AG04449 (cell line): ENCODE results near the gene TMEM270.

Source experiments
- CTCF ChIA-PET: fragments of 350-600 bp; formaldehyde crosslinking; extraction: SDS; loops from one replicate; lab custom pipeline; 2021; ENCODE audit warnings: antibody characterized with exemption; lab: Yijun Ruan, JAX
- POLR2A ChIA-PET: fragments of 400-600, 350-600 bp; formaldehyde crosslinking; extraction: SDS; loops from one replicate; lab custom pipeline; 2020; ENCODE audit warnings: antibody characterized with exemption, inconsistent platforms; lab: Yijun Ruan, JAX
- DNase-seq: peaks from one replicate; pipeline ENCODE4 v3.0.0-alpha.2; 2010; ENCODE audit warnings: low read depth, low spot score
- H3K4me3 ChIP-seq: 2 replicates; pipeline ENCODE4 v1.5.1; 2011; ENCODE audit warnings: low read depth, mild to moderate bottlenecking, control low read depth, low read length
- CTCF ChIP-seq: IDR thresholded peaks from one replicate; pipeline ENCODE4 v1.5.1; 2011; ENCODE audit warnings: mild to moderate bottlenecking, moderate library complexity, low read length, control low read depth, inconsistent platforms; ENCODE audit not compliant: insufficient read depth; ENCODE audit errors: missing control alignments

Gene TMEM270

GRCh38 chr7:73850781-73851207 is 10.2 kb upstream of the TMEM270 start:
- H3K4me3 ChIP-seq, result no peak overlapping the region
- ChIA-PET CTCF (interaction anchor here (0.6 to 1.9 kb wide), 9 partner anchors 23 to 265 kb away, joined by 3 to 11 read pairs (median 3); partner anchors contain the start of gene ABHD11), POLR2A (interaction anchor here (0.6 to 1.2 kb wide), 10 partner anchors 8 to 146 kb away, joined by 3 to 8 read pairs (median 5); partner anchors contain the start of gene METTL27)
- DNase-seq, result peak; percentile 98
- TF ChIP-seq CTCF, result no peak

GRCh38 chr7:73851410-73852338 is 9.3 kb upstream of the TMEM270 start:
- H3K4me3 ChIP-seq, result no peak overlapping the region
- peak; percentile 90 for DNase-seq
- TF ChIP-seq CTCF, result no peak
- POLR2A ChIA-PET, result interaction anchor here (0.6 to 1.2 kb wide), 9 partner anchors 9 to 147 kb away, joined by 3 to 8 read pairs (median 4); partner anchors contain the start of gene METTL27
- CTCF ChIA-PET, result interaction anchor here (0.6 to 7.3 kb wide), 8 partner anchors 24 to 266 kb away, joined by 3 to 114 read pairs (median 6); partner anchors contain the start of gene ABHD11

- TF ChIP-seq CTCF, result no peak
- DNase-seq, result no peak
- ChIA-PET POLR2A (no interaction called here), CTCF (interaction anchor here (1.1 to 7.3 kb wide), 3 partner anchors 12 to 40 kb away, joined by 3 to 114 read pairs (median 45); no protein-coding TSS in a partner anchor)
- H3K4me3 ChIP-seq, result no peak overlapping the region
Observed at GRCh38 chr7:73852500-73852899, 8.5 kb upstream of the TMEM270 start.

GRCh38 chr7:73856941-73857340 is 4.0 kb upstream of the TMEM270 start:
- no peak for TF ChIP-seq CTCF
- POLR2A ChIA-PET, result no interaction called here
- CTCF ChIA-PET, result interaction anchor here (0.7 to 7.3 kb wide), 18 partner anchors 10 to 541 kb away, joined by 3 to 114 read pairs (median 7); partner anchors contain the start of genes ABHD11 and ELN

GRCh38 chr7:73858807-73859206 is 2.2 kb upstream of the TMEM270 start:
- ChIA-PET POLR2A (no interaction called here), CTCF (interaction anchor here (0.7 to 7.3 kb wide), 3 partner anchors 46 to 542 kb away, joined by 3 to 114 read pairs (median 3); no protein-coding TSS in a partner anchor)
- no peak for TF ChIP-seq CTCF
- H3K4me3 ChIP-seq, result no peak overlapping the region
- DNase-seq, result no peak

More at GRCh38 chr7:73856941-73857340, 4.0 kb upstream of the TMEM270 start:
- H3K4me3 ChIP-seq, result no peak overlapping the region
- DNase-seq, result no peak
